Measurements from ENCODE around the gene TBC1D1. TPM values are rescaled to one million over a fixed set of nuclear protein-coding genes. Genes with fewer than 3 reads are reported as not detected.
A peak's percentile ranks its signal among the peaks of the same experiment; 100 is the strongest.

TBC1D1 gene
- total and polyA plus RNA-seq, 8 donors = 16.2 to 41.0 (median 24.6) TPM

GRCh38 chr4:38077791-38078489 is 187.1 kb downstream of the TBC1D1 start:
- intact Hi-C loops (cut with DNase I) = loop anchor here in 1 of 3 donors (10.0 kb wide), 1 partner anchor 67 kb away; no protein-coding TSS in a partner anchor
- FAIRE-seq (no peak), ATAC-seq (no peak), DNase-seq (no peak)
- TF ChIP-seq CTCF (IDR thresholded peaks at IDR 0.05) = no peak
- peak overlapping the region in 1 of 4 donors; percentile 43 for H3K27ac ChIP-seq
- H3K4me3 ChIP-seq = no peak overlapping the region
- peaks cover 0 to 14% (median 0%) of the 10 kb centered on the region in 3 donors for H3K4me1 ChIP-seq
- 81 to 82% methylated on average over 12 of the region's 12 CpGs for WGBS, 2 donors
- H3K9me3 ChIP-seq = no peaks in the 10 kb centered on the region
- H3K36me3 ChIP-seq = peaks cover 0 to 3% (median 0%) of the 10 kb centered on the region in 3 donors
- no peaks in the 10 kb centered on the region for H3K27me3 ChIP-seq

- WGBS, 2 donors = 57 to 70% methylated on average over 7 of the region's 7 CpGs
- FAIRE-seq (no peak), ATAC-seq (peak in 3 of 4 donors; percentile 29 to 62 (median 37)), DNase-seq (no peak)
- peaks cover 0 to 3% (median 0%) of the 10 kb centered on the region in 3 donors for H3K36me3 ChIP-seq
- no peaks in the 10 kb centered on the region for H3K27me3 ChIP-seq
- H3K9me3 ChIP-seq = no peaks in the 10 kb centered on the region
- intact Hi-C loops (cut with DNase I) = loop anchor here in 1 of 3 donors (10.0 kb wide), 1 partner anchor 66 kb away; no protein-coding TSS in a partner anchor
- H3K27ac ChIP-seq = peak overlapping the region in 2 of 4 donors; percentile 43 to 66
- H3K4me1 ChIP-seq = peaks cover 0 to 16% (median 0%) of the 10 kb centered on the region in 3 donors
- TF ChIP-seq CTCF (IDR thresholded peaks at IDR 0.05) = no peak
- H3K4me3 ChIP-seq = no peak overlapping the region
These were observed 187.9 kb downstream of the TBC1D1 start for GRCh38 chr4:38078590-38079421.

GRCh38 chr4:38080061-38080974 is 189.4 kb downstream of the TBC1D1 start:
- no peak overlapping the region for H3K27ac ChIP-seq
- ATAC-seq (peak in 1 of 4 donors; percentile 42), DNase-seq (no peak), FAIRE-seq (no peak)
- no peaks in the 10 kb centered on the region for H3K27me3 ChIP-seq
- WGBS, 2 donors = 73 to 77% methylated on average over 14 of the region's 14 CpGs
- TF ChIP-seq CTCF (IDR thresholded peaks at IDR 0.05) = no peak
- no peaks in the 10 kb centered on the region for H3K36me3 ChIP-seq
- peaks cover 6 to 27% (median 12%) of the 10 kb centered on the region in 3 donors for H3K4me1 ChIP-seq
- intact Hi-C loops (cut with DNase I) = loop anchor here in 1 of 3 donors (10.0 kb wide), 1 partner anchor 234 kb away; no protein-coding TSS in a partner anchor
- H3K9me3 ChIP-seq = no peaks in the 10 kb centered on the region
- no peak overlapping the region for H3K4me3 ChIP-seq

GRCh38 chr4:38082021-38082420 is 191.1 kb downstream of the TBC1D1 start:
- no peak for TF ChIP-seq CTCF (IDR thresholded peaks at IDR 0.05)
- 94 to 95% methylated on average over 6 of the region's 6 CpGs for WGBS, 2 donors
- Histone ChIP-seq H3K4me1 (peaks cover 17 to 44% (median 27%) of the 10 kb centered on the region in 3 donors), H3K9me3 (no peaks in the 10 kb centered on the region), H3K27me3 (no peaks in the 10 kb centered on the region), H3K36me3 (no peaks in the 10 kb centered on the region), H3K27ac (peak overlapping the region in 2 of 4 donors; percentile 22 to 53), H3K4me3 (no peak overlapping the region)
- DNase-seq (no peak), ATAC-seq (no peak), FAIRE-seq (no peak)
- intact Hi-C loops (cut with DNase I) = loop anchor here in 1 of 3 donors (10.0 kb wide), 1 partner anchor 233 kb away; no protein-coding TSS in a partner anchor

Data from pancreas (tissue), 10 donors.